Measurements from ENCODE around the gene XKR7. TPM values are rescaled to one million over a fixed set of nuclear protein-coding genes. Genes with fewer than 3 reads are reported as not detected.
"Not testable (repeated sequence)": the region's sequence is repeated elsewhere in the genome, so short reads cannot be mapped to it uniquely, and the experiment has no call there.

The XKR7 gene
- total RNA-seq, 2 donors from 2014 or later = 0.26 to 0.33 TPM

DNA sequence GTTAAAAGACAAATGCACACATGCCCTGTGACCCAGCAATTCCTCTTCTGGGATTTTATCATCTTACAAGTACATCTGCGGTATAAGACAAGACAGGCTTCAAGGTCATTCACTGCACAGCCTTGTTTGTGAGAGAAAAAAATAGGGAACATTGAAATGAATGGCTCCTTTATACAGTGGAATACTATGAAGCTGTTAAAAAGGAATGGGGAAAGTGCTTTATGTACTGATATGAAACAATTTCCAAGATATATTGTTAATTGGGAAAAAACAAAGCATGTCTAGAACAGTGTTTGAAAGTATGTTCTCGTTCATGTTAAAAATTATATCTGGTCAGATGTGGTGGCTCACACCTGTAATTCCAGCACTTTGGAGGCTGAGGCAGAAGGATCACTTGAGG is 41.5 kb upstream of the XKR7 start:
- no peak for TF ChIP-seq POLR2A (IDR thresholded peaks at IDR 0.05)
- TF ChIP-seq, protein P1, sequence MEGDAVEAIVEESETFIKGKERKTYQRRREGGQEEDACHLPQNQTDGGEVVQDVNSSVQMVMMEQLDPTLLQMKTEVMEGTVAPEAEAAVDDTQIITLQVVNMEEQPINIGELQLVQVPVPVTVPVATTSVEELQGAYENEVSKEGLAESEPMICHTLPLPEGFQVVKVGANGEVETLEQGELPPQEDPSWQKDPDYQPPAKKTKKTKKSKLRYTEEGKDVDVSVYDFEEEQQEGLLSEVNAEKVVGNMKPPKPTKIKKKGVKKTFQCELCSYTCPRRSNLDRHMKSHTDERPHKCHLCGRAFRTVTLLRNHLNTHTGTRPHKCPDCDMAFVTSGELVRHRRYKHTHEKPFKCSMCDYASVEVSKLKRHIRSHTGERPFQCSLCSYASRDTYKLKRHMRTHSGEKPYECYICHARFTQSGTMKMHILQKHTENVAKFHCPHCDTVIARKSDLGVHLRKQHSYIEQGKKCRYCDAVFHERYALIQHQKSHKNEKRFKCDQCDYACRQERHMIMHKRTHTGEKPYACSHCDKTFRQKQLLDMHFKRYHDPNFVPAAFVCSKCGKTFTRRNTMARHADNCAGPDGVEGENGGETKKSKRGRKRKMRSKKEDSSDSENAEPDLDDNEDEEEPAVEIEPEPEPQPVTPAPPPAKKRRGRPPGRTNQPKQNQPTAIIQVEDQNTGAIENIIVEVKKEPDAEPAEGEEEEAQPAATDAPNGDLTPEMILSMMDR (IDR thresholded peaks at IDR 0.05) = no peak

DNA sequence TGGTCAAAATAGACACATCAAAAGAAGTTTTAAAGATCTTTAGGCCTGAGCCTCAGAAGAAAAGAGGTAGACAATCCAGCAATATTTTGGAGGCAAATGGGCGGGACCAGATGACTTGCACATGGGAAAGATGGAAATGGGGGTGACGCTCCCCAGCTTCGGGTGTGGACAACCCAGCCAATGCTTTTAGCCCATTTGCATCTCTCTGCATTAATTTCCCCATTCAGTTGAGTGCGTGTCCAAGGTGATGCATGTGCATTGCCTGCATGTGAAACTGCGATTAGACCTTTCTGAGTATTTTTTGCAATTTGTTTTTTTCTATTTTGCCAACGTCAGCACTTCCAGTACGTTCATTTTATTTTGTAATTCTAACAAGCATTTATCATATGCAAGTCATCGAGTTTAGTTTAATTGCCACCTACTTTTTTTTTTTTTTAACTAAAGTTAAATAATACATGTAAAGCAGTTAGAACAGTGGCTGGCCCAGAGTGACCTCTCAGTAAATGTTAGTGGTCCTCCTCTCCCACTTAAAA is 40.3 kb upstream of the XKR7 start:
- Histone ChIP-seq H3K9me3 (no peaks in the 10 kb centered on the region), H3K27ac (no peak overlapping the region), H3K4me1 (no peaks in the 10 kb centered on the region), H3K36me3 (replicated peaks in 1 of 2; ENCODE audit: insufficient read depth in 1 of 2, low read depth in 2 of 2) (no peaks in the 10 kb centered on the region), H3K27me3 (no peaks in the 10 kb centered on the region), H3K4me3 (no peak overlapping the region)
- DNase-seq (no peak), ATAC-seq (no peak)
- TF ChIP-seq, protein P1 (IDR thresholded peaks at IDR 0.05) = no peak
- TF ChIP-seq POLR2A (IDR thresholded peaks at IDR 0.05) = no peak
- WGBS, 2 donors = 46 to 52% methylated on average over 8 of the region's 8 CpGs
- intact Hi-C loops (cut with DNase I) = no loop called here

More for the DNA sequence above, 41.5 kb upstream of the XKR7 start:
- DNase-seq = no peak
- Histone ChIP-seq H3K4me3 (no peak overlapping the region), H3K4me1 (no peaks in the 10 kb centered on the region), H3K27ac (no peak overlapping the region), H3K27me3 (no peaks in the 10 kb centered on the region), H3K9me3 (no peaks in the 10 kb centered on the region), H3K36me3 (replicated peaks in 1 of 2; ENCODE audit: insufficient read depth in 1 of 2, low read depth in 2 of 2) (no peaks in the 10 kb centered on the region)
- 64 to 67% methylated on average over 2 of the region's 2 CpGs for WGBS, 2 donors
- intact Hi-C loops (cut with DNase I) = no loop called here
- ATAC-seq = no peak

DNA sequence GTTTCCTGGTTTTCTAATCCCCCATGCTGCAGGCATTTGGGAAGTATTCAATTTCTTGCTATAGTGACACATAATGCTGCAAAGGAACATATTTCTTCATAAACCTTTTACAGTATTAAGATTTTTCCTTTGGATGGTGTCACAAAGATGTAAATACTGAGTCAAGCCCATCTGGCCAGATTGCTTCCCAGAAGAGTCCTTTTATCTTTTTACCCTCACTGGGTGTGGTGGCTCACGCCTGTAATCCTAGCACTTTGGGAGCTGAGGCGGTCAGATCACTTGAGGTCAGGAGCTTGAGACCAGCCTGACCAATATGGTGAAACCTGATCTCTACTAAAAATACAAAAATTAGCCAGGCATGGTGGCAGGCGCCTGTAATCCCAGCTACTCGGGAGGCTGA is 38.3 kb upstream of the XKR7 start:
- H3K4me3 ChIP-seq; DNase-seq; H3K9me3 ChIP-seq; H3K27me3 ChIP-seq; intact Hi-C loops (cut with DNase I); H3K27ac ChIP-seq; ATAC-seq; H3K36me3 ChIP-seq (replicated peaks in 1 of 2; ENCODE audit: insufficient read depth in 1 of 2, low read depth in 2 of 2); H3K4me1 ChIP-seq: not testable (repeated sequence)
- 76 to 80% methylated on average over 4 of the region's 4 CpGs for WGBS, 2 donors

DNA sequence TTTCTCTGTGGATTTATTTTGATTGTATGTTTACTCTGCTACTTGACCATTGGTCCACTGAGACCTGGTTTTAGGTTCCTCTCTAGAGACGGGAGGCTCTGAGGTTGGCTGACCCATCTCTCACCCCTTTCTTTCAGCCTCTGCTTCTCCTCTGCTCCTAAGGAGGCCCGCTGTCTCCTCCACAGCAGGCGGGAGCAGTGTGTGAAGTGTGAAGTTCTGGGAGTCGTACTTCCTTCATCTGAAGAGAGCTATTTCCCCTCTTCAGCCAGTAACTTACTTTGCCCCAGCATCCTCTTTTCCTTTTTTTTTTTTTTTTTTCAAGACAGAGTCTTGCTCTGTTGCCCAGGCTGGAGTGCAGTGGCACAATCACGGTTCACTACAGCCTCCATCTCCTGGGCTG is 37.2 kb upstream of the XKR7 start:
- intact Hi-C loops (cut with DNase I) = no loop called here
- no peaks in the 10 kb centered on the region for H3K27me3 ChIP-seq
- no peak overlapping the region for H3K4me3 ChIP-seq
- no peaks in the 10 kb centered on the region for H3K9me3 ChIP-seq
- no peak overlapping the region for H3K27ac ChIP-seq
- H3K4me1 ChIP-seq = no peaks in the 10 kb centered on the region
- no peak for TF ChIP-seq POLR2A (IDR thresholded peaks at IDR 0.05)
- TF ChIP-seq, protein P1 (IDR thresholded peaks at IDR 0.05) = no peak
- H3K36me3 ChIP-seq (replicated peaks in 1 of 2; ENCODE audit: insufficient read depth in 1 of 2, low read depth in 2 of 2) = no peaks in the 10 kb centered on the region
- DNase-seq (no peak), ATAC-seq (no peak)
- 37 to 42% methylated on average over 5 of the region's 5 CpGs for WGBS, 2 donors

DNA sequence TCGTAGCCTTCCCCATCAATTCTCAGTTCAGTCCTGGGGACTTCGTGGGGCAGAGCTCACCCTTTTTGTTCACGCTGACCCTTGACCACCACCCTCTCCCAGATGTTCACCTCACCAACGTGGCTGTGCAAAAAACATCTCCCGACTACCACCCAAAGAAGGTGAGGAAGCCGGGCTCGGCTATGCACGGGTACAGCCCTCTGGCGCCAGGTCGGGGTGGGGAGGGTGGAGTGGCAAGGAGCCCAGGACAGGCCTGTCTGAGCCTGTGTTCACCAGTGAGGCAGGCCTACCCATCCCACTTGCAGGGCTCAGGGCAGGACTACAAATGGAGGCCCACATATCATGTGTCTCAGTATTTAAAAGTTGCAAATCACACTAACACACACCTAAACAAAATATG is 34.3 kb upstream of the XKR7 start:
- no peaks in the 10 kb centered on the region for H3K4me1 ChIP-seq
- H3K27ac ChIP-seq = no peak overlapping the region
- H3K27me3 ChIP-seq = no peaks in the 10 kb centered on the region
- no peak overlapping the region for H3K4me3 ChIP-seq
- H3K36me3 ChIP-seq (replicated peaks in 1 of 2; ENCODE audit: insufficient read depth in 1 of 2, low read depth in 2 of 2) = no peaks in the 10 kb centered on the region
- H3K9me3 ChIP-seq = no peaks in the 10 kb centered on the region
- 74 to 79% methylated on average over 10 of the region's 10 CpGs for WGBS, 2 donors
- TF ChIP-seq POLR2A (IDR thresholded peaks at IDR 0.05) = no peak
- TF ChIP-seq, protein P1 (IDR thresholded peaks at IDR 0.05) = no peak
- intact Hi-C loops (cut with DNase I) = no loop called here
- ATAC-seq = no peak
- DNase-seq = no peak
